Endothelial cell of umbilical vein (primary cell): ENCODE data around the gene CCDC171. TPM values are rescaled to one million over a fixed set of nuclear protein-coding genes. Genes with fewer than 3 reads are reported as not detected.

Source experiments
- BruUV-seq: library from RNA; stranded (reverse); fragments of 400-500 nt; replicated peaks from 2 replicates; lab custom pipeline; 2021; lab: Mats Ljungman, UMichigan
- CTCF ChIA-PET: fragments of 300-600, 350-600 bp; sonication (Branson Sonifier 250); formaldehyde crosslinking; loops from one replicate; lab custom pipeline; 2021; ENCODE audit warnings: antibody characterized with exemption, inconsistent platforms; lab: Charles Lee
- POLR2A ChIA-PET: fragments of 300-600, 350-600 bp; sonication (Branson Sonifier 250); formaldehyde crosslinking; loops from one replicate; lab custom pipeline; 2021; ENCODE audit warnings: antibody characterized with exemption, inconsistent platforms; lab: Charles Lee
- DNase-seq: peaks from one replicate; pipeline ENCODE4 v3.0.0-alpha.2; 2011; ENCODE audit warnings: low read depth, low spot score
- FAIRE-seq: peaks from 2 replicates; lab custom pipeline; 2011; peaks lifted over from hg19 to GRCh38; lab: Jason Lieb, UNC
- H2AFZ ChIP-seq: 2 replicates; pipeline ENCODE4 v1.6.0; 2012; ENCODE audit warnings: low read depth, low read length, control low read depth, inconsistent platforms
- H3K27ac ChIP-seq: 2 replicates; pipeline ENCODE4 v1.5.1; 2011; ENCODE audit warnings: low read depth, mild to moderate bottlenecking, control low read depth, low read length, moderate library complexity; ENCODE audit not compliant: insufficient read depth
- H3K27me3 ChIP-seq, 2 experiments: 2 replicates each; pipeline versions ENCODE4 v1.6.0 to v1.6.1; 2011; ENCODE audit warnings: low read length in 2 of 2, mixed read lengths in 1 of 2; ENCODE audit not compliant: control insufficient read depth in 2 of 2, insufficient read depth in 2 of 2
- H3K36me3 ChIP-seq, 2 experiments: 2 replicates in 1 of 2; 3 replicates in 1 of 2; pipeline ENCODE4 v1.5.1; 2011; ENCODE audit warnings: low read length in 2 of 2, mild to moderate bottlenecking in 1 of 2, moderate library complexity in 1 of 2; ENCODE audit not compliant: control insufficient read depth in 2 of 2, insufficient read depth in 2 of 2; ENCODE audit errors: extremely low read depth in 1 of 2
- H3K4me1 ChIP-seq: 3 replicates; pipeline ENCODE4 v1.5.1; 2011; ENCODE audit warnings: mild to moderate bottlenecking, low read length; ENCODE audit not compliant: control insufficient read depth, insufficient read depth; ENCODE audit errors: extremely low read depth
- H3K4me2 ChIP-seq: 2 replicates; pipeline ENCODE4 v1.6.1; 2011; ENCODE audit warnings: low read length, control low read depth, mixed read lengths; ENCODE audit not compliant: insufficient read depth
- H3K4me3 ChIP-seq, 3 experiments: fragments of 200-600 bp in 1 of 3; sonication (generic), shearing (Covaris generic) in 1 of 3; replicated peaks in 1 of 3; 2 replicates each; pipeline ENCODE4 v1.5.1; 2011 to 2016; ENCODE audit warnings: control low read depth in 3 of 3, low read length in 3 of 3, mild to moderate bottlenecking in 2 of 3, inconsistent platforms in 1 of 3, low read depth in 1 of 3, moderate library complexity in 1 of 3; ENCODE audit not compliant: insufficient read depth in 1 of 3
- H3K79me2 ChIP-seq: 2 replicates; pipeline ENCODE4 v1.6.0; 2012; ENCODE audit warnings: low read length, inconsistent platforms; ENCODE audit not compliant: control insufficient read depth, insufficient read depth
- H3K9ac ChIP-seq: replicated peaks from 2 replicates; pipeline ENCODE3; 2011; ENCODE audit warnings: low read length, control low read depth; ENCODE audit not compliant: insufficient read depth; ENCODE audit errors: extremely low read depth
- H3K9me1 ChIP-seq: replicated peaks from 3 replicates; pipeline ENCODE4 v1.6.0; 2011; ENCODE audit warnings: mild to moderate bottlenecking, low read length; ENCODE audit not compliant: control insufficient read depth, insufficient read depth; ENCODE audit errors: extremely low read depth
- H3K9me3 ChIP-seq: replicated peaks from 2 replicates; pipeline ENCODE4 v1.5.1; 2012; ENCODE audit warnings: low read length, inconsistent platforms; ENCODE audit not compliant: control insufficient read depth, insufficient read depth
- H4K20me1 ChIP-seq: replicated peaks from 2 replicates; pipeline ENCODE3; 2011; ENCODE audit warnings: mild to moderate bottlenecking, low read length; ENCODE audit not compliant: control insufficient read depth, insufficient read depth; ENCODE audit errors: extremely low read depth
- EZH2 ChIP-seq: IDR thresholded peaks from 2 replicates; pipeline ENCODE4 v1.6.1; 2012; ENCODE audit warnings: borderline replicate concordance, low read depth, mild to moderate bottlenecking, moderate library complexity, low read length, inconsistent platforms; ENCODE audit not compliant: severe bottlenecking
- GATA2 ChIP-seq: IDR thresholded peaks from 2 replicates; pipeline ENCODE4 v1.7.0; 2011; ENCODE audit warnings: low read depth, mild to moderate bottlenecking, moderate library complexity, mixed read lengths, low read length; ENCODE audit not compliant: insufficient read length, insufficient read depth
- JUN ChIP-seq: IDR thresholded peaks from 2 replicates; pipeline ENCODE4 v1.6.1; 2011; ENCODE audit warnings: borderline replicate concordance, low read depth; ENCODE audit not compliant: insufficient read length, insufficient read depth
- MAX ChIP-seq: IDR thresholded peaks from 2 replicates; pipeline ENCODE4 v1.6.1; 2011; ENCODE audit not compliant: insufficient read depth, insufficient read length
- MYC ChIP-seq: IDR thresholded peaks from one replicate; pipeline ENCODE4 v1.6.1; 2011; ENCODE audit warnings: mild to moderate bottlenecking, low read depth, low read length
- POLR2AphosphoS5 ChIP-seq: IDR thresholded peaks from 2 replicates; pipeline ENCODE4 v1.6.1; 2012; ENCODE audit warnings: low read depth, mild to moderate bottlenecking, control low read depth, low read length, moderate library complexity; ENCODE audit not compliant: insufficient read depth
- dilution Hi-C: fragments of 300-500 bp; cut with MboI; formaldehyde crosslinking; loops from one replicate; pipeline ENCODE4 v1.15.0; 2019; ENCODE audit warnings: low sequenced_read_pairs; ENCODE audit not compliant: extremely low pct_ligation_motif_present
- intact Hi-C: fragments of 100-400 bp; cut with micrococcal nuclease; formaldehyde crosslinking; loops from one replicate; pipeline ENCODE4 v1.10.0; 2022
- polyA plus RNA-seq, 4 experiments: library from polyadenylated mRNA; depleted of rRNA in 3 of 4; stranded (reverse) in 3 of 4; unstranded in 1 of 4; fragments of >200 nt; gene quantifications; 2 replicates each; pipeline versions ENCODE4 v1.2.1 to v1.2.3, GENCODE V29; 2011 to 2012; ENCODE audit warnings: missing spikeins in 1 of 4
- total RNA-seq: library from RNA; stranded (reverse); gene quantifications from 2 replicates; pipeline ENCODE4 v1.2.3, GENCODE V29; 2021
- TF ChIP-seq, protein P1 (sequence below), 2 donors: IDR thresholded peaks; 1 replicate in 1 of 2; 2 replicates in 1 of 2; pipeline ENCODE4 v1.5.1; 2011; ENCODE audit warnings: low read length in 2 of 2, mild to moderate bottlenecking in 2 of 2, moderate library complexity in 2 of 2, control low read depth in 1 of 2, inconsistent platforms in 1 of 2, low read depth in 1 of 2; ENCODE audit not compliant: insufficient read depth in 1 of 2; ENCODE audit errors: extremely low read depth in 1 of 2

Gene CCDC171
- total and polyA plus RNA-seq, 2 donors (not counting 3 experiments of a cell fraction or from before 2014, with no cell fraction given) = 0.58 to 1.4 TPM

GRCh38 chr9:15873573-15874177, 320.8 kb downstream of the CCDC171 start:
- Histone ChIP-seq H3K27me3 (no peaks in the 10 kb centered on the region), H2AFZ (no peak overlapping the region), H3K4me1 (no peaks in the 10 kb centered on the region), H3K9ac (no peak overlapping the region), H4K20me1 (no peaks in the 10 kb centered on the region), H3K9me1 (no peaks in the 10 kb centered on the region), H3K36me3 (no peaks in the 10 kb centered on the region), H3K4me2 (no peak overlapping the region), H3K79me2 (no peaks in the 10 kb centered on the region), H3K9me3 (no peaks in the 10 kb centered on the region), H3K4me3 (no peak overlapping the region), H3K27ac (no peak overlapping the region)
- POLR2A ChIA-PET = no interaction called here
- CTCF ChIA-PET = interaction anchor here (1.5 to 5.4 kb wide), 2 partner anchors 259 to 263 kb away, joined by 4 to 78 read pairs; no protein-coding TSS in a partner anchor
- TF ChIP-seq, protein P1, sequence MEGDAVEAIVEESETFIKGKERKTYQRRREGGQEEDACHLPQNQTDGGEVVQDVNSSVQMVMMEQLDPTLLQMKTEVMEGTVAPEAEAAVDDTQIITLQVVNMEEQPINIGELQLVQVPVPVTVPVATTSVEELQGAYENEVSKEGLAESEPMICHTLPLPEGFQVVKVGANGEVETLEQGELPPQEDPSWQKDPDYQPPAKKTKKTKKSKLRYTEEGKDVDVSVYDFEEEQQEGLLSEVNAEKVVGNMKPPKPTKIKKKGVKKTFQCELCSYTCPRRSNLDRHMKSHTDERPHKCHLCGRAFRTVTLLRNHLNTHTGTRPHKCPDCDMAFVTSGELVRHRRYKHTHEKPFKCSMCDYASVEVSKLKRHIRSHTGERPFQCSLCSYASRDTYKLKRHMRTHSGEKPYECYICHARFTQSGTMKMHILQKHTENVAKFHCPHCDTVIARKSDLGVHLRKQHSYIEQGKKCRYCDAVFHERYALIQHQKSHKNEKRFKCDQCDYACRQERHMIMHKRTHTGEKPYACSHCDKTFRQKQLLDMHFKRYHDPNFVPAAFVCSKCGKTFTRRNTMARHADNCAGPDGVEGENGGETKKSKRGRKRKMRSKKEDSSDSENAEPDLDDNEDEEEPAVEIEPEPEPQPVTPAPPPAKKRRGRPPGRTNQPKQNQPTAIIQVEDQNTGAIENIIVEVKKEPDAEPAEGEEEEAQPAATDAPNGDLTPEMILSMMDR (IDR thresholded peaks at IDR 0.05; ENCODE audit: extremely low read depth in 1 of 2, insufficient read depth in 1 of 2, low read depth in 1 of 2, low read length in 2 of 2) = peak; percentile 25 to 33
- no peak for TF ChIP-seq POLR2AphosphoS5
- DNase-seq = peak; percentile 55
- intact Hi-C loops = loop anchor here (1.0 to 5.0 kb wide), 3 partner anchors 260 to 853 kb away; no protein-coding TSS in a partner anchor
- no TSS peak for BruUV-seq
- FAIRE-seq = peak; percentile 63
- dilution Hi-C loops = no loop called here

GRCh38 chr9:15882328-15882727, 329.5 kb downstream of the CCDC171 start:
- BruUV-seq = no TSS peak

More at GRCh38 chr9:15882328-15882727, 329.5 kb downstream of the CCDC171 start:
- dilution Hi-C loops = no loop called here
- FAIRE-seq (no peak), DNase-seq (no peak)
- Histone ChIP-seq H3K9me1 (no peaks in the 10 kb centered on the region), H3K4me1 (no peaks in the 10 kb centered on the region), H3K36me3 (no peaks in the 10 kb centered on the region), H3K9ac (no peak overlapping the region), H3K79me2 (no peaks in the 10 kb centered on the region), H3K27ac (no peak overlapping the region), H2AFZ (no peak overlapping the region), H3K4me2 (no peak overlapping the region), H3K9me3 (no peaks in the 10 kb centered on the region), H3K27me3 (no peaks in the 10 kb centered on the region), H4K20me1 (no peaks in the 10 kb centered on the region), H3K4me3 (no peak overlapping the region)
- CTCF ChIA-PET = no interaction called here
- POLR2A ChIA-PET = no interaction called here
- intact Hi-C loops = no loop called here
- TF ChIP-seq JUN (no peak), GATA2 (no peak), MAX (no peak), EZH2 (no peak), MYC (no peak)
